Astrocyte (in vitro differentiated cells and primary cell): Measurements from ENCODE around the gene ACACB.

Experiments
- CTCF ChIP-seq: IDR thresholded peaks from 2 replicates; pipeline ENCODE4 v1.5.1; 2011; ENCODE audit warnings: low read depth, mild to moderate bottlenecking, inconsistent platforms, low read length, moderate library complexity; ENCODE audit not compliant: insufficient read depth
- EZH2 ChIP-seq: IDR thresholded peaks from 2 replicates; pipeline ENCODE4 v1.6.1; 2012; ENCODE audit warnings: mild to moderate bottlenecking, low read length, inconsistent platforms; ENCODE audit not compliant: insufficient read depth

GRCh38 chr12:109279525-109279924, 163.1 kb downstream of the ACACB start:
- TF ChIP-seq CTCF (no peak), EZH2 (no peak)
